ENCODE results near the gene ERN1.

DNA sequence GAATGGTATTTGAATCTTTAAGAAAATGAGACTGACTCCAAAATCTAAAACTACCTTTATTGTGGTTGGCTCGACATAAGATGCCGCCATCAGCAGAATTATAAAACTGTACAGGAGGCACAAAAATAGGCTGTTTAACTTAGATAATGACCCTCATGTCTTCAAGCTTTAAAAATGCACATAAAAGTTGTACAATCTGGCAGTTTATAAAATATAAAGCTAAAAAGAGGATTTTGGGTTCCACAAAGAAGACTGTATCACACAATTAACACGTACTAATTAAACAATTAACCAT is 90.9 kb downstream of the ERN1 start:
- TF ChIP-seq CTCF (IDR thresholded peaks at IDR 0.05) = no peak
- no peak for TF ChIP-seq POLR2A (IDR thresholded peaks at IDR 0.05)
